SK-N-SH (cell line): ENCODE data around the gene EIF5A2.

Experiments
- GABPA ChIP-seq: IDR thresholded peaks from 2 replicates; pipeline ENCODE4 v1.4.0; 2012; ENCODE audit warnings: low read depth, mild to moderate bottlenecking
- JUND ChIP-seq: IDR thresholded peaks from 2 replicates; pipeline ENCODE4 v1.4.0; 2012
- POLR2AphosphoS5 ChIP-seq: IDR thresholded peaks from 2 replicates; pipeline ENCODE4 v1.6.1; 2012; ENCODE audit warnings: low read depth, low read length
- RAD21 ChIP-seq: IDR thresholded peaks from 2 replicates; pipeline ENCODE4 v1.6.1; 2012; ENCODE audit warnings: mild to moderate bottlenecking, low read length
- RFX5 ChIP-seq: IDR thresholded peaks from 2 replicates; pipeline ENCODE4 v1.6.1; 2012; ENCODE audit warnings: mild to moderate bottlenecking, improper control_type of control experiment, low read length
- RXRA ChIP-seq: IDR thresholded peaks from 2 replicates; pipeline ENCODE4 v1.4.0; 2012; ENCODE audit warnings: low read depth, mild to moderate bottlenecking, borderline replicate concordance
- SIN3A ChIP-seq: IDR thresholded peaks from 2 replicates; pipeline ENCODE4 v1.6.1; 2012; ENCODE audit warnings: low read depth, mild to moderate bottlenecking, low read length, moderate library complexity, borderline replicate concordance
- SMC3 ChIP-seq: IDR thresholded peaks from 2 replicates; pipeline ENCODE4 v1.6.1; 2012; ENCODE audit warnings: low read depth, low read length, improper control_type of control experiment
- TAF1 ChIP-seq: IDR thresholded peaks from 2 replicates; pipeline ENCODE4 v1.6.1; 2012; ENCODE audit warnings: low read depth, mild to moderate bottlenecking, low read length, moderate library complexity, borderline replicate concordance
- YY1 ChIP-seq: IDR thresholded peaks from 2 replicates; pipeline ENCODE4 v1.4.0; 2012; ENCODE audit warnings: low read depth, mild to moderate bottlenecking
- TF ChIP-seq, protein P1 (sequence below): fragments of 200-600 bp; sonication (generic); IDR thresholded peaks from 2 replicates; pipeline ENCODE4 v1.6.1; 2017; ENCODE audit warnings: antibody characterized with exemption, mild to moderate bottlenecking, moderate library complexity
- TF ChIP-seq, protein P2 (sequence below): IDR thresholded peaks from 2 replicates; pipeline ENCODE4 v1.4.0; 2012; ENCODE audit warnings: low read depth, borderline replicate concordance
- TF ChIP-seq, protein P3 (sequence below): fragments of 150-350 bp; IDR thresholded peaks from 2 replicates; pipeline ENCODE4 v1.6.1; 2016; ENCODE audit warnings: mild to moderate bottlenecking, low read depth, low read length

DNA sequence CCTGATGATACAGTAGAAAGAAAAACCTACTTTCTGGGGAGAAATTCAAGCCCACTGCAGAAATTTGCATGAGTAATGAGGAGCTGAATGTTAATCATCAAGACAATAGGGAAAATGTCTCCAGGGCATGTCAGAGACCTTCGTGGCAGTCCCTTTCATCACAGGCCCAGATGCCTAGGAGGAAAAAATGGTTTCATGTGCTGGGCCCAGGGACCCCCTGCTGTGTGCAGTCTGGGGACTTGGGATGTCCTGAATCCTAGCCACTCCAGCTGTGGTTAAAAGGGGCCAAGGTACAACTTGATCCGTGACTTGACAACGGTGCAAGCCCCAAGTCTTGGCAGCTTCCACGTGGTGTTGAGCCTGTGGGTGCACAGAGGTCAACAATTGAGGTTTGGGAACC is 10.3 kb upstream of the EIF5A2 start:
- TF ChIP-seq, protein P1, sequence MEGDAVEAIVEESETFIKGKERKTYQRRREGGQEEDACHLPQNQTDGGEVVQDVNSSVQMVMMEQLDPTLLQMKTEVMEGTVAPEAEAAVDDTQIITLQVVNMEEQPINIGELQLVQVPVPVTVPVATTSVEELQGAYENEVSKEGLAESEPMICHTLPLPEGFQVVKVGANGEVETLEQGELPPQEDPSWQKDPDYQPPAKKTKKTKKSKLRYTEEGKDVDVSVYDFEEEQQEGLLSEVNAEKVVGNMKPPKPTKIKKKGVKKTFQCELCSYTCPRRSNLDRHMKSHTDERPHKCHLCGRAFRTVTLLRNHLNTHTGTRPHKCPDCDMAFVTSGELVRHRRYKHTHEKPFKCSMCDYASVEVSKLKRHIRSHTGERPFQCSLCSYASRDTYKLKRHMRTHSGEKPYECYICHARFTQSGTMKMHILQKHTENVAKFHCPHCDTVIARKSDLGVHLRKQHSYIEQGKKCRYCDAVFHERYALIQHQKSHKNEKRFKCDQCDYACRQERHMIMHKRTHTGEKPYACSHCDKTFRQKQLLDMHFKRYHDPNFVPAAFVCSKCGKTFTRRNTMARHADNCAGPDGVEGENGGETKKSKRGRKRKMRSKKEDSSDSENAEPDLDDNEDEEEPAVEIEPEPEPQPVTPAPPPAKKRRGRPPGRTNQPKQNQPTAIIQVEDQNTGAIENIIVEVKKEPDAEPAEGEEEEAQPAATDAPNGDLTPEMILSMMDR = no peak
- TF ChIP-seq TAF1 (no peak), SIN3A (no peak), YY1 (no peak), RAD21 (no peak), SMC3 (no peak), POLR2AphosphoS5 (no peak), GABPA (no peak), RXRA (no peak), RFX5 (no peak), JUND (no peak)
- TF ChIP-seq, protein P2, sequence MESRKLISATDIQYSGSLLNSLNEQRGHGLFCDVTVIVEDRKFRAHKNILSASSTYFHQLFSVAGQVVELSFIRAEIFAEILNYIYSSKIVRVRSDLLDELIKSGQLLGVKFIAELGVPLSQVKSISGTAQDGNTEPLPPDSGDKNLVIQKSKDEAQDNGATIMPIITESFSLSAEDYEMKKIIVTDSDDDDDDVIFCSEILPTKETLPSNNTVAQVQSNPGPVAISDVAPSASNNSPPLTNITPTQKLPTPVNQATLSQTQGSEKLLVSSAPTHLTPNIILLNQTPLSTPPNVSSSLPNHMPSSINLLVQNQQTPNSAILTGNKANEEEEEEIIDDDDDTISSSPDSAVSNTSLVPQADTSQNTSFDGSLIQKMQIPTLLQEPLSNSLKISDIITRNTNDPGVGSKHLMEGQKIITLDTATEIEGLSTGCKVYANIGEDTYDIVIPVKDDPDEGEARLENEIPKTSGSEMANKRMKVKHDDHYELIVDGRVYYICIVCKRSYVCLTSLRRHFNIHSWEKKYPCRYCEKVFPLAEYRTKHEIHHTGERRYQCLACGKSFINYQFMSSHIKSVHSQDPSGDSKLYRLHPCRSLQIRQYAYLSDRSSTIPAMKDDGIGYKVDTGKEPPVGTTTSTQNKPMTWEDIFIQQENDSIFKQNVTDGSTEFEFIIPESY = no peak
- TF ChIP-seq, protein P3, sequence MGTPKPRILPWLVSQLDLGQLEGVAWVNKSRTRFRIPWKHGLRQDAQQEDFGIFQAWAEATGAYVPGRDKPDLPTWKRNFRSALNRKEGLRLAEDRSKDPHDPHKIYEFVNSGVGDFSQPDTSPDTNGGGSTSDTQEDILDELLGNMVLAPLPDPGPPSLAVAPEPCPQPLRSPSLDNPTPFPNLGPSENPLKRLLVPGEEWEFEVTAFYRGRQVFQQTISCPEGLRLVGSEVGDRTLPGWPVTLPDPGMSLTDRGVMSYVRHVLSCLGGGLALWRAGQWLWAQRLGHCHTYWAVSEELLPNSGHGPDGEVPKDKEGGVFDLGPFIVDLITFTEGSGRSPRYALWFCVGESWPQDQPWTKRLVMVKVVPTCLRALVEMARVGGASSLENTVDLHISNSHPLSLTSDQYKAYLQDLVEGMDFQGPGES = no peak
